A549 (cell line): ENCODE measurements around the gene CHCHD5. TPM values are rescaled to one million over a fixed set of nuclear protein-coding genes. Genes with fewer than 3 reads are reported as not detected.
"Not testable (repeated sequence)": the region's sequence is repeated elsewhere in the genome, so short reads cannot be mapped to it uniquely, and the experiment has no call there.

Experiments
- ATAC-seq, 2 experiments: fragments of 200-7000 bp in 1 of 2; fragments of >200 bp in 1 of 2; cut with Nextera tagmentation in 1 of 2; cut with Tn5 transposase in 1 of 2; 3 replicates each; pipeline versions ENCODE4 v1.8.0 to v1.9.1; 2018 to 2020; ENCODE audit warnings: mild to moderate bottlenecking in 1 of 2, moderate library complexity in 1 of 2
- CTCF ChIA-PET: fragments of 300-600 bp; sonication (Branson Sonifier 250); formaldehyde crosslinking; extraction: SDS; loops from one replicate; lab custom pipeline; 2021; ENCODE audit warnings: antibody characterized with exemption, inconsistent platforms; lab: Yijun Ruan, JAX
- POLR2A ChIA-PET: fragments of 350-600 bp; formaldehyde crosslinking; extraction: SDS; loops from one replicate; lab custom pipeline; 2021; ENCODE audit warnings: antibody characterized with exemption, inconsistent platforms; lab: Yijun Ruan, JAX
- DNase-seq, 2 experiments: peaks; one replicate each; pipeline versions ENCODE4 v3.0.0 to v3.0.0-alpha.2; 2011 to 2016; ENCODE audit warnings: low read depth in 1 of 2, low spot score in 1 of 2
- FAIRE-seq: peaks from 2 replicates; lab custom pipeline; 2011; peaks lifted over from hg19 to GRCh38; lab: Jason Lieb, UNC
- H3K27ac ChIP-seq, 2 experiments: fragments of >200 bp; sonication (Bioruptor Twin); formaldehyde crosslinking; 3 replicates each; pipeline ENCODE4 v1.5.1; 2016 to 2017
- H3K4me1 ChIP-seq: fragments of >200 bp; sonication (Bioruptor Twin); formaldehyde crosslinking; 3 replicates; pipeline ENCODE4 v1.6.1; 2016
- H3K4me2 ChIP-seq: fragments of >200 bp; sonication (Bioruptor Twin); formaldehyde crosslinking; 3 replicates; pipeline ENCODE4 v1.6.1; 2016
- H3K4me3 ChIP-seq: fragments of >200 bp; sonication (Bioruptor Twin); formaldehyde crosslinking; 3 replicates; pipeline ENCODE4 v1.5.1; 2016
- H3K9me3 ChIP-seq: fragments of >200 bp; sonication (Bioruptor Twin); formaldehyde crosslinking; 3 replicates; pipeline ENCODE4 v1.6.1; 2016
- CEBPB ChIP-seq, 2 experiments: fragments of >200 bp in 1 of 2; sonication (Bioruptor Twin) in 1 of 2; formaldehyde crosslinking in 1 of 2; IDR thresholded peaks; 2 replicates each; pipeline ENCODE4 v1.6.1; 2012 to 2016
- CHD4 ChIP-seq: fragments of 200-600 bp; sonication (generic); IDR thresholded peaks from 2 replicates; pipeline ENCODE4 v1.6.1; 2016; ENCODE audit warnings: antibody characterized with exemption, mild to moderate bottlenecking, borderline replicate concordance
- EHF ChIP-seq: fragments of 250-450 bp; sonication (Bioruptor Pico); IDR thresholded peaks from 2 replicates; pipeline ENCODE4 v1.5.0; 2020; ENCODE audit warnings: mild to moderate bottlenecking
- EHMT2 ChIP-seq: fragments of 200-600 bp; sonication (generic); IDR thresholded peaks from 2 replicates; pipeline ENCODE4 v1.6.1; 2016; ENCODE audit warnings: antibody characterized with exemption, low read depth, mild to moderate bottlenecking, moderate library complexity
- EP300 ChIP-seq, 2 experiments: fragments of >200 bp; sonication (Bioruptor Twin); formaldehyde crosslinking; IDR thresholded peaks; 2 replicates in 1 of 2; 3 replicates in 1 of 2; pipeline ENCODE4 v1.6.1; 2016 to 2017
- FOSL2 ChIP-seq, 2 experiments: fragments of 450-650 bp in 1 of 2; fragments of >200 bp in 1 of 2; sonication (Bioruptor Twin) in 1 of 2; formaldehyde crosslinking; IDR thresholded peaks; 2 replicates each; pipeline versions ENCODE4 v1.5.0 to v1.6.1; 2016 to 2020; ENCODE audit warnings: mild to moderate bottlenecking in 1 of 2, moderate library complexity in 1 of 2
- HDAC2 ChIP-seq: fragments of 200-600 bp; sonication (generic); IDR thresholded peaks from 2 replicates; pipeline ENCODE4 v1.6.1; 2016
- HEYL ChIP-seq: fragments of 250-450 bp; sonication (Bioruptor Pico); IDR thresholded peaks from 2 replicates; pipeline ENCODE4 v1.8.0; 2021; ENCODE audit warnings: mild to moderate bottlenecking, moderate library complexity
- HOXA7 ChIP-seq: fragments of 250-450 bp; sonication (Bioruptor Pico); IDR thresholded peaks from 2 replicates; pipeline ENCODE4 v1.5.0; 2020; ENCODE audit warnings: mild to moderate bottlenecking, moderate library complexity
- JUN ChIP-seq, 2 experiments: fragments of >200 bp; sonication (Bioruptor Twin); formaldehyde crosslinking; IDR thresholded peaks; 2 replicates in 1 of 2; 3 replicates in 1 of 2; pipeline ENCODE4 v1.6.1; 2016 to 2017
- KDM1A ChIP-seq: fragments of 200-600 bp; sonication (generic); IDR thresholded peaks from 2 replicates; pipeline ENCODE4 v1.6.1; 2016; ENCODE audit warnings: low read depth, mild to moderate bottlenecking
- KDM5A ChIP-seq: fragments of 200-600 bp; sonication (generic); IDR thresholded peaks from 2 replicates; pipeline ENCODE4 v1.6.1; 2016; ENCODE audit warnings: antibody characterized with exemption, mild to moderate bottlenecking
- MAFK ChIP-seq: fragments of 450-650 bp; IDR thresholded peaks from 2 replicates; pipeline ENCODE4 v1.6.1; 2014; ENCODE audit not compliant: partially characterized antibody
- MAZ ChIP-seq: fragments of 150-350 bp; IDR thresholded peaks from 2 replicates; pipeline ENCODE4 v1.6.1; 2014; ENCODE audit warnings: antibody characterized with exemption, low read depth, low read length, borderline replicate concordance
- NR3C1 ChIP-seq: fragments of >200 bp; sonication (Bioruptor Twin); formaldehyde crosslinking; IDR thresholded peaks from 3 replicates; pipeline ENCODE4 v1.6.1; 2017
- POLR2A ChIP-seq: IDR thresholded peaks from 2 replicates; pipeline ENCODE4 v1.6.1; 2012; ENCODE audit warnings: mild to moderate bottlenecking, low read length
- RARB ChIP-seq: fragments of 250-450 bp; sonication (Bioruptor Pico); IDR thresholded peaks from 2 replicates; pipeline ENCODE4 v1.8.0; 2021; ENCODE audit warnings: mild to moderate bottlenecking, moderate library complexity
- RCOR1 ChIP-seq: fragments of 150-350 bp; IDR thresholded peaks from 2 replicates; pipeline ENCODE4 v1.6.1; 2014; ENCODE audit warnings: antibody characterized with exemption, low read length, low read depth
- SMC3 ChIP-seq: fragments of >200 bp; sonication (Bioruptor Twin); formaldehyde crosslinking; IDR thresholded peaks from 3 replicates; pipeline ENCODE4 v1.6.1; 2018; ENCODE audit warnings: inconsistent platforms
- ZC3H11A ChIP-seq: fragments of 450-650 bp; IDR thresholded peaks from 2 replicates; pipeline ENCODE4 v1.6.1; 2014; ENCODE audit warnings: antibody characterized with exemption, mild to moderate bottlenecking
- ZFP36 ChIP-seq: fragments of 450-650 bp; IDR thresholded peaks from 2 replicates; pipeline ENCODE4 v1.6.1; 2014; ENCODE audit warnings: borderline replicate concordance; ENCODE audit not compliant: partially characterized antibody
- WGBS: methylation state at CpG from one replicate; pipeline ENCODE4 v1.1.6; 2017; ENCODE audit errors: missing lambda C conversion rate; 5-methylcytosine and 5-hydroxymethylcytosine counted together
- polyA plus RNA-seq, 4 experiments: library from polyadenylated mRNA; depleted of rRNA in 3 of 4; stranded (reverse); fragments of >200 nt; fragmentation: RNase III in 1 of 4; extraction: RNeasy Plus Mini Kit Qiagen cat#74134 plus additional on column Dnase treatment in 1 of 4; gene quantifications; 2 replicates in 3 of 4; 3 replicates in 1 of 4; pipeline ENCODE4 v1.2.3, GENCODE V29; 2011 to 2017
- TF ChIP-seq, protein P1 (sequence below): fragments of >200 bp; sonication (Bioruptor Twin); formaldehyde crosslinking; IDR thresholded peaks from 3 replicates; pipeline ENCODE4 v1.6.1; 2016
- TF ChIP-seq, protein P2 (sequence below): IDR thresholded peaks from 2 replicates; pipeline ENCODE4 v1.6.1; 2012; ENCODE audit warnings: low read depth, borderline replicate concordance
- TF ChIP-seq, protein P3 (sequence below): fragments of >200 bp; sonication (Bioruptor Twin); formaldehyde crosslinking; IDR thresholded peaks from 2 replicates; pipeline ENCODE4 v1.6.1; 2016
- TF ChIP-seq, protein P4 (sequence below): IDR thresholded peaks from 2 replicates; pipeline ENCODE4 v1.6.1; 2012

The CHCHD5 gene
- polyA plus RNA-seq, 2 of the 4 experiments (the other 2 are of a cell fraction), result 15.0 to 61.4 TPM

DNA sequence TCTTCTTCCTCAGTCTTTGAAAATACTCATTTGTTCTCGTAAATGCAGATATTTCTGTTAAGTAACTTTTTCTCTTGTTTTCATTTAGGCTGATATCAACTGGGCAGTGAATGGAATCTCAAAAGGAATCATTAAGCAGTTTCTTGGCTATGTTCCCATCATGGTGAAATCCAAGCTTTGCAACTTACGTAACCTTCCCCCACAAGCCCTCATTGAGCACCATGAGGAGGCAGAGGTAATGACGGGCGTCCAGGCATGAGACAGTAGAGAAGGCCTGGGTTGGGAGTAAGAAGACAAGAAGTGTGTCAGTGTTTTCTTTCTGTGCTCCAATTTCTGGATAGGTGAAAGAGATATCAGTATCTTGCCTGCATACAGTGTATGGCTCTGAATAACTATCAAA, 37.1 kb upstream of the CHCHD5 start (continued):
- TF ChIP-seq, protein P1, sequence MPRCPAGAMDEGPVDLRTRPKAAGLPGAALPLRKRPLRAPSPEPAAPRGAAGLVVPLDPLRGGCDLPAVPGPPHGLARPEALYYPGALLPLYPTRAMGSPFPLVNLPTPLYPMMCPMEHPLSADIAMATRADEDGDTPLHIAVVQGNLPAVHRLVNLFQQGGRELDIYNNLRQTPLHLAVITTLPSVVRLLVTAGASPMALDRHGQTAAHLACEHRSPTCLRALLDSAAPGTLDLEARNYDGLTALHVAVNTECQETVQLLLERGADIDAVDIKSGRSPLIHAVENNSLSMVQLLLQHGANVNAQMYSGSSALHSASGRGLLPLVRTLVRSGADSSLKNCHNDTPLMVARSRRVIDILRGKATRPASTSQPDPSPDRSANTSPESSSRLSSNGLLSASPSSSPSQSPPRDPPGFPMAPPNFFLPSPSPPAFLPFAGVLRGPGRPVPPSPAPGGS, result no peak
- no peak for TF ChIP-seq HEYL (CRISPR knock-in tag)

DNA sequence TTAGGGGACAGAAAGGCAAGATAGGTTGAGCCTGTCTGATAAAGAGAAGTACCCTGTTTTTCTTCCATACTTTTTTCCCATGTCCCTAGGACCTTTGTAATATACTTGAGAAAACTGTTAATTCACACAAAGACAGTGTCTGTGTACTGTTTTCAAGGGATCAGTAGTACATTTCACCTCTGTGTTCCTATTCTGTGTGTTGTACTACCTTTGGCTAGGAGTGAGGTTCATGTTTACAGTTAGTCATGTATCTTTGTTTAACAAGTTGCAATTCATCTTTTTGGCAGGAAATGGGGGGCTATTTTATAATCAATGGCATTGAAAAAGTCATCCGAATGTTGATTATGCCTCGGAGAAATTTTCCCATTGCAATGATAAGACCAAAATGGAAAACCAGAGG, 35.4 kb upstream of the CHCHD5 start:
- ATAC-seq (no peak), FAIRE-seq (no peak), DNase-seq (no peak)
- H3K4me3 ChIP-seq, result no peak overlapping the region
- H3K4me1 ChIP-seq, result peaks cover 20% of the 10 kb centered on the region; the same call in 2 of the 3 replicates
- POLR2A ChIA-PET, result no interaction called here
- WGBS, result 96% methylated on average over 2 of the region's 2 CpGs
- no peaks in the 10 kb centered on the region for H3K9me3 ChIP-seq
- H3K27ac ChIP-seq, result no peak overlapping the region
- CTCF ChIA-PET, result no interaction called here
- TF ChIP-seq FOSL2 (IDR thresholded peaks at IDR 0.05) (no peak), FOSL2 (CRISPR knock-in tag; IDR thresholded peaks at IDR 0.05) (no peak), EP300 (IDR thresholded peaks at IDR 0.05) (no peak), CHD4 (no peak), NR3C1 (no peak), HDAC2 (no peak), HOXA7 (CRISPR knock-in tag) (no peak), MAZ (no peak), KDM1A (no peak), ZFP36 (no peak)
- no peak overlapping the region for H3K4me2 ChIP-seq

DNA sequence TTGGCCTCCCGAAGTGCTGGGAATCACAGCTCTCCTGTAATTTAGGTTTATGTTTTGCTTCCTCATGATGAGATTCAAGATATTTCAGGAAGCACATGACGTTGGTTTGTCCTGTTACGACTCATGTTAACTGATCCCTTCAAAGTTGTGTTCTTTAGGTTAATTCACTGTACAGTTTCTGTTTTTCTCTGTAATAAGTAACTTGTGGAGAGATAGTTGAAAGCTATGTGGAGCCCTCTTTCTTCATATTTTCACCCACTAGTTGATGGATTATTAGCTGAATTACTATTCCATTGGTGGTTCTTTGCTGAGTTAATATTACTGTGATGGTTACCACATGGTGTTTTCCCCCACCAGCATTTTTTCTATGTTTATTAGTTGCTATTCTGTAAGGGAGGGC, 18.3 kb upstream of the CHCHD5 start:
- ATAC-seq (no peak), DNase-seq (peak in 1 of 2 experiments; percentile 19), FAIRE-seq (no peak)
- TF ChIP-seq POLR2A (no peak), JUN (IDR thresholded peaks at IDR 0.05) (no peak), SMC3 (no peak), KDM5A (no peak), MAFK (no peak), EHF (no peak), ZC3H11A (no peak), RCOR1 (no peak), CEBPB (IDR thresholded peaks at IDR 0.05) (no peak), EHMT2 (no peak), RARB (CRISPR knock-in tag) (no peak)
- TF ChIP-seq, protein P2, sequence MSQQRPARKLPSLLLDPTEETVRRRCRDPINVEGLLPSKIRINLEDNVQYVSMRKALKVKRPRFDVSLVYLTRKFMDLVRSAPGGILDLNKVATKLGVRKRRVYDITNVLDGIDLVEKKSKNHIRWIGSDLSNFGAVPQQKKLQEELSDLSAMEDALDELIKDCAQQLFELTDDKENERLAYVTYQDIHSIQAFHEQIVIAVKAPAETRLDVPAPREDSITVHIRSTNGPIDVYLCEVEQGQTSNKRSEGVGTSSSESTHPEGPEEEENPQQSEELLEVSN, result no peak
- TF ChIP-seq, protein P1, result no peak
- TF ChIP-seq, protein P3, sequence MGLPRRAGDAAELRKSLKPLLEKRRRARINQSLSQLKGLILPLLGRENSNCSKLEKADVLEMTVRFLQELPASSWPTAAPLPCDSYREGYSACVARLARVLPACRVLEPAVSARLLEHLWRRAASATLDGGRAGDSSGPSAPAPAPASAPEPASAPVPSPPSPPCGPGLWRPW, result no peak
- TF ChIP-seq, protein P4, sequence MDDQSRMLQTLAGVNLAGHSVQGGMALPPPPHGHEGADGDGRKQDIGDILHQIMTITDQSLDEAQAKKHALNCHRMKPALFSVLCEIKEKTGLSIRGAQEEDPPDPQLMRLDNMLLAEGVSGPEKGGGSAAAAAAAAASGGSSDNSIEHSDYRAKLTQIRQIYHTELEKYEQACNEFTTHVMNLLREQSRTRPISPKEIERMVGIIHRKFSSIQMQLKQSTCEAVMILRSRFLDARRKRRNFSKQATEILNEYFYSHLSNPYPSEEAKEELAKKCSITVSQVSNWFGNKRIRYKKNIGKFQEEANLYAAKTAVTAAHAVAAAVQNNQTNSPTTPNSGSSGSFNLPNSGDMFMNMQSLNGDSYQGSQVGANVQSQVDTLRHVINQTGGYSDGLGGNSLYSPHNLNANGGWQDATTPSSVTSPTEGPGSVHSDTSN, result no peak
- H3K4me2 ChIP-seq, result no peak overlapping the region
- no peak overlapping the region for H3K4me3 ChIP-seq
- H3K27ac ChIP-seq, result no peak overlapping the region
- WGBS, result 78% methylated on average over 3 of the region's 3 CpGs
- H3K9me3 ChIP-seq, result no peaks in the 10 kb centered on the region
- 0 out of 3 replicates have a peak, but pooled peaks cover 5% of the 10 kb centered on the region for H3K4me1 ChIP-seq
- ChIA-PET POLR2A (interaction anchor here (0.6 kb wide), 1 partner anchor 551 kb away, joined by 4 read pairs; no protein-coding TSS in a partner anchor), CTCF (interaction anchor here (1.5 to 1.9 kb wide), 2 partner anchors 17 to 34 kb away, joined by 4 read pairs; no protein-coding TSS in a partner anchor)

DNA sequence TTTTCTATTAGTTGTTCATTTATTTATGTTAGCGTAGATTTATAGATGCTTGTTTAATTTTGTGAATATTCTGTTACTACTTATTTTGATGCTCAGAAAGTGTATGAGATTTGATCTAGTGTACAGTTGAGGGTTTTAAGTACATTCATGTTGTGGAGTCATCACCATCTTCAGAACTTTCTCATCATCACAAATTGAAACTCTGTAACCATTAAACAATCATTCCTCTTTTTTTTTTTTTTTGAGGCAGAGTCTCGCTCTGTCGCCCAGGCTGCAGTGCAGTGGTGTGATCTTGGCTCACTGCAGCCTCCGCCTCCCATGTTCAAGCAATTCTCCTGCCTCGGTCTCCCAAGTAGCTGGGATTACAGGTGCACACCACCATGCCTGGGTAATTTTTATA, 17.9 kb upstream of the CHCHD5 start:
- CTCF ChIA-PET, result interaction anchor here (0.6 to 1.9 kb wide), 5 partner anchors 9 to 147 kb away, joined by 3 to 4 read pairs (median 4); no protein-coding TSS in a partner anchor
- not testable (repeated sequence) for FAIRE-seq, H3K4me2 ChIP-seq, H3K27ac ChIP-seq, H3K4me3 ChIP-seq, H3K9me3 ChIP-seq, ATAC-seq, DNase-seq, H3K4me1 ChIP-seq
- WGBS, result 97% methylated on average over 5 of the region's 5 CpGs
- POLR2A ChIA-PET, result interaction anchor here (0.6 kb wide), 1 partner anchor 551 kb away, joined by 4 read pairs; no protein-coding TSS in a partner anchor
